Uterus (tissue), 2 donors: ENCODE measurements around the gene FETUB.

ENCODE experiments used
- CTCF ChIP-seq, 4 experiments: fragments of 200-600 bp in 2 of 4; fragments of 450-650 bp in 2 of 4; sonication (generic) in 2 of 4; IDR thresholded peaks; one replicate each; pipeline ENCODE4 v1.5.1; 2016 to 2019; ENCODE audit warnings: antibody characterized with exemption in 4 of 4, mild to moderate bottlenecking in 2 of 4, moderate library complexity in 1 of 4
- POLR2A ChIP-seq, 2 donors: fragments of 450-650 bp; IDR thresholded peaks; one replicate each; pipeline ENCODE4 v1.6.1; 2016; ENCODE audit warnings: antibody characterized with exemption in 2 of 2, mild to moderate bottlenecking in 1 of 2, moderate library complexity in 1 of 2

- TF ChIP-seq CTCF (IDR thresholded peaks at IDR 0.05) (no peak), POLR2A (IDR thresholded peaks at IDR 0.05) (no peak)
These were observed 26.0 kb upstream of the FETUB start for GRCh38 chr3:186614266-186614596.
